AG09309 (cell line): ENCODE measurements around the gene SLC25A51.
A peak's percentile ranks its signal among the peaks of the same experiment; 100 is the strongest.

Source experiments
- DNase-seq: peaks from one replicate; pipeline ENCODE4 v3.0.0-alpha.2; 2010; ENCODE audit warnings: low read depth
- H3K4me3 ChIP-seq: 2 replicates; pipeline ENCODE4 v1.5.1; 2011; ENCODE audit warnings: mild to moderate bottlenecking, low read depth, low read length, moderate library complexity; ENCODE audit not compliant: control insufficient read depth
- TF ChIP-seq, protein P1 (sequence below): IDR thresholded peaks from 2 replicates; pipeline ENCODE4 v1.5.1; 2011; ENCODE audit warnings: mild to moderate bottlenecking, low read depth, low read length, inconsistent platforms; ENCODE audit not compliant: insufficient read depth, control insufficient read depth; ENCODE audit errors: missing control alignments

Gene SLC25A51

DNA sequence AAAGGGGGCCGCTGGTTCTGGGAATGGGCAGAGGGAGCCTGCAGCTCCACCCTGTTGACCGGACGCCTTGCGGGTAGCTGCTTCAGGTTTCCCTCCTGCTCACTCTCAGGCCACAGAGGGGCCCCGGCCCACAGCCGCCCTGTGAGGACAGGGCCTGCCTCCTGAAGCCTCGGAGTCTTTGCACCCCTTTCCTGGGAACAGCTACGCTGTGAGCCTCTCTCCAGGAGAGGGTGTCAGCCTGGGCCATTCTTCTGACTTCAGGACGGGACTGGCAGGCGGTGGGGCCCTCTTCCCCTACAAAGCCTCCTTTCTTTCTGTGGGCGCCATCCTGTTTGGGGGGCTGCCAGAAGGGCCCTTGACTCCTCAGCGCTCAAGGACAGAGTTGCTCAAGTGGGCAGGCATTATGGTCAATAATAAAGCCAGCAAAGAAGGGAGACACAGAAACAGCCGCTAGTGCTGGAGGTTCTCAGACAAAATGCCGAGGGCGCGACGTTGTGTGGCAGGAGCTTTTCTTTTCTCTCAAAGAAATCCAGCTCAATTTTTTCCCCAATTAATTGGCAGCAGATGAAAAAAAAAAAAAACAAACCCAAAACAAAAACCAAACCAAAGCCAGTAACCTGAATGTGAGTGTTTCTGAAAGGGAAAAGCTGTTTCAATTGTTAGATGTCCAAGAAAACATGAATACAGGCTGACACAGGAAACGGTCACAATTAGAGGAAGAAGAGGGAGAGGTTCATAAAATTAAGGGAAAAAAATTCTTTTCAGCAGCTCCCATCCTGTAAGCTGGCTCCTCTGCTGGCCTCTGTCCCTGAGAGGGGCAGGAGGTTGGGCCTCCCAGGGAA lies 12.8 kb upstream of the SLC25A51 start:
- no peak for DNase-seq
- TF ChIP-seq, protein P1, sequence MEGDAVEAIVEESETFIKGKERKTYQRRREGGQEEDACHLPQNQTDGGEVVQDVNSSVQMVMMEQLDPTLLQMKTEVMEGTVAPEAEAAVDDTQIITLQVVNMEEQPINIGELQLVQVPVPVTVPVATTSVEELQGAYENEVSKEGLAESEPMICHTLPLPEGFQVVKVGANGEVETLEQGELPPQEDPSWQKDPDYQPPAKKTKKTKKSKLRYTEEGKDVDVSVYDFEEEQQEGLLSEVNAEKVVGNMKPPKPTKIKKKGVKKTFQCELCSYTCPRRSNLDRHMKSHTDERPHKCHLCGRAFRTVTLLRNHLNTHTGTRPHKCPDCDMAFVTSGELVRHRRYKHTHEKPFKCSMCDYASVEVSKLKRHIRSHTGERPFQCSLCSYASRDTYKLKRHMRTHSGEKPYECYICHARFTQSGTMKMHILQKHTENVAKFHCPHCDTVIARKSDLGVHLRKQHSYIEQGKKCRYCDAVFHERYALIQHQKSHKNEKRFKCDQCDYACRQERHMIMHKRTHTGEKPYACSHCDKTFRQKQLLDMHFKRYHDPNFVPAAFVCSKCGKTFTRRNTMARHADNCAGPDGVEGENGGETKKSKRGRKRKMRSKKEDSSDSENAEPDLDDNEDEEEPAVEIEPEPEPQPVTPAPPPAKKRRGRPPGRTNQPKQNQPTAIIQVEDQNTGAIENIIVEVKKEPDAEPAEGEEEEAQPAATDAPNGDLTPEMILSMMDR, result no peak

DNA sequence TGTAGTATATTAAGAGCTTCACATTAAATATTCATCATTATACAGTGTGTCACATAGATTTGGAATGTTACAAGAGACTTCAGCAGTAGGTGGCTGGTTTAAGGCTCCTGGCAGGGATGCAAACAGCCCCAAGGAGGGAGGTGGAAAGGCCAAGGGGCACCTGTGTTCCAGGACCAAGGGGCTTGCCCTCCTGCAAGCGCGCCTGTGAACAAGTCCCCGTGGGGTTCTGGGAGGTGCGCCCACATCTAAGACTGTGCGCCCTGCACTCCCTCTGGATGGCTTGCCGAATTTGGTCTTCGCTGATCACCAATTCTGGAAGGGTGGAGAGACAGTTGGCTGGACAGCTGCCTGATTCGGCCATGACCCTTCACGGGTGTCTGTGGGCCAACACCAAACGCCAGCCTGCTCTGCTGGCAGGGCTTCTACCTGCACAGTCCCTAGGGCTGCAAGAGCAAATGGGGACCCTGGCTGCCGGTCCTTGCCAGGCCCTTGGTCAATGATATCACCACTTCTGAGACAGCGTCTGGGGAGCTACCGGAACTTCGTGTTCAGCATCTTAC lies 12.1 kb upstream of the SLC25A51 start:
- DNase-seq, result no peak
- no peak overlapping the region for H3K4me3 ChIP-seq
- TF ChIP-seq, protein P1, result no peak

More for the DNA sequence above, 12.8 kb upstream of the SLC25A51 start:
- no peak overlapping the region for H3K4me3 ChIP-seq

DNA sequence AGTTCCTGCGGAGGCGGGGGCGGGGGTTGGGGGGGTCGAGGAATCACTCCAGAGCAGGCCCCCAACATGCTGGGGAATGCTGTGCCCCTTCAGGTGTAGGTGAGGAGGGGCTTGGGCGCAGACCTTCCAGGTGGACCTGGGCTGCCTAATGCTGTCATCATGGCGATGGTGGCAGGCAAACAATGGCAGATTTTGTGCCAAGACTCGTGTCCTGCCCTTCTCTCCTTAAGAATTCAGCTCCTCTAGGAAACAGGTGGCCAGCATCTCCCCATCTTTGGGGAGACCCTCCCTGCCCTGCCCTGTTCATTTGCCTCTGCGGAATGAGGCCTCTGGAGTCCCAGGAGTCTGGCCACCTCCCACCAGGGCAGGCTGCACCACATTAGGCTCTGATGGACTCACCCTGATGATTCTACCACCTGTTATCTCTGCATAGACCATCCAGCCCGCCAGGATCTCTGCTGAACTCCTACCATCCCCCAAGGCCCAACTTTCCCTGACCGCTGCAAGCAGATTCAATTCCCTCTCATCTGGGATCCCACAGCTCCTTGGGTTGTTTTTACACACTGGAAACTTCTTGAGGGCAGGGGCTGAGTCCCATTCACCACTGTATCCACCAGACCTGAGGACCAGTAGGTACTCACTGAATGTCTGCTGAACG lies 10.9 kb upstream of the SLC25A51 start:
- TF ChIP-seq, protein P1, result no peak
- no peak overlapping the region for H3K4me3 ChIP-seq

DNA sequence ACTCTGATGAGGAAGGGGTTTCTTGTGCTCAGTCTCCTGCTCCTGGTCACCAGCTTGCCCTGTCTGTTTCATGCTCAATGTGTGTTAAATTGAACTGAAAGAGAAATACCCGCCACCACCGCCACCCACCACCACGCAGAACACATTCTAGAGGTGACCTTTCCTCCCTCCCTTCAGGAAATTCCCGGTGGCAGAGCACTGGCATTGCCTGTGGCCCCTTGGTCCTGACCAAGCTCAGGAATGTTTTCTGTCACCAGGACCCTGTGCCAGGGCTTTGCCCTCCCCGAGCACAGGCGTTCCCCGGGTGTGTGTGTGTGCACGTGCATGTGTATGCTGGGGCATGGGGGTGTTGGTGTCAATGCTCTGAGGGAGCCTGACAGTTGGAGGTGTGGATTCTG lies 10.2 kb upstream of the SLC25A51 start:
- H3K4me3 ChIP-seq, result no peak overlapping the region
- DNase-seq, result no peak

More for the DNA sequence above, 10.9 kb upstream of the SLC25A51 start:
- DNase-seq, result no peak

DNA sequence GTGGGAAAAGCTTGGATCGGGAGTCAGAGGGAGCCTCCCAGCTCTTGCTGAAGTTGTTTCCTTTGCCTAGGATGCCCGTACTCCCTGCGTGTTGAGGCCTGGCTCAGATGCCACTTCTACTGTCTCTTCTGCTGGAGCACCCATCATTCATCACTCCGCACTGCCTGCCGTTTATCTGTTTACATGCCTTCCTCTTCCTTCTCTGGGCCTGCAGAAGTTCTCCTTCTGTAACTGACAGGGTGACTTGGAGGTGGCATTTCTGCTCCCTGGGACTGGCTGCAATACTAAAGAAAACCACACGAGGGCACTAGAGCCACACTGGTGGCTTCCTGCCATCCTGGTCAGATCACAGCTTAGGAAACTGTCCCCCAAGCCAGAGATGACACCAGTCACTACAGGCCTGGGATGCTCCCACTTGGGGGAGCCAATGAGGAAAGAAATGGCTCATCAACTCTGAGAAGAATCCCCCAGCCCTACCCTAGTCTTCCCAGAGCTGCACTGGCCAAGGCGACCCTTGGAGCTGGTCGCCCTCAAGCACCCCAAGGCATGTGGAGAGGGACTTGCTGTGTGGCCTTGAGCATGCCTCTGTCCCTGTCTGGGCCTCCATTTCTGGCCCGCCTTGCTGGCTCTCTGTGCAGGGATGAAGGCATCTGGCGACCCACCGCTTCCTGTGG lies 9.7 kb upstream of the SLC25A51 start:
- TF ChIP-seq, protein P1, result peak; percentile 99
- no peak for DNase-seq
- no peak overlapping the region for H3K4me3 ChIP-seq

More for the DNA sequence above, 10.2 kb upstream of the SLC25A51 start:
- TF ChIP-seq, protein P1, result no peak

DNA sequence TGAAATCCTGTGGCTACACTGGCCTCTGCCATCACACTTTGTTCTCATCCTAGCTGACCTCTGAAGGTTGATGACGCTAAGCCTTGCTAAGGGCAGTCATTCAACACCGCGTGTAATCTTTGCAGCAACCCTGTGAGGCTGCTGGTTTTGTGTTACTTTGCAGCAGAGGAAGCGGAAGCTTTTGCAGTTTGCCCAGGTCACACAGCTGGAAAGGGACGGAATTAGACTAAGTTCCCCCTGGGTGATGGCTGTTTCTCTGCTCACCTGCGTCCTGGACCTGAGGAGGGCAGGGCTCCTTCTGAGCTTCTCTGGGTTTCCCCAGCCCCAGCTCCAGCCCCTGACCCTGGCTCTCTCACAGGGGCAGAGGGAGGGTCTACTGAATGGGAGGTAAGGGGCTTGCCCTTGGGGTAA lies 7.3 kb upstream of the SLC25A51 start:
- H3K4me3 ChIP-seq, result no peak overlapping the region
- no peak for DNase-seq
- TF ChIP-seq, protein P1, result no peak
